NCI-H146 treated with DMSO at 0.1 percent for 48 hours (cell line): Measurements from ENCODE around the gene KIF24.
A peak's percentile ranks its signal among the peaks of the same experiment; 100 is the strongest.
"Not testable (repeated sequence)": the region's sequence is repeated elsewhere in the genome, so short reads cannot be mapped to it uniquely, and the experiment has no call there.

Experiments
- DNase-seq: peaks from one replicate; lab custom pipeline; 2025; ENCODE audit not compliant: unreplicated experiment; lab: John Stamatoyannopoulos, UW

The KIF24 gene

DNA sequence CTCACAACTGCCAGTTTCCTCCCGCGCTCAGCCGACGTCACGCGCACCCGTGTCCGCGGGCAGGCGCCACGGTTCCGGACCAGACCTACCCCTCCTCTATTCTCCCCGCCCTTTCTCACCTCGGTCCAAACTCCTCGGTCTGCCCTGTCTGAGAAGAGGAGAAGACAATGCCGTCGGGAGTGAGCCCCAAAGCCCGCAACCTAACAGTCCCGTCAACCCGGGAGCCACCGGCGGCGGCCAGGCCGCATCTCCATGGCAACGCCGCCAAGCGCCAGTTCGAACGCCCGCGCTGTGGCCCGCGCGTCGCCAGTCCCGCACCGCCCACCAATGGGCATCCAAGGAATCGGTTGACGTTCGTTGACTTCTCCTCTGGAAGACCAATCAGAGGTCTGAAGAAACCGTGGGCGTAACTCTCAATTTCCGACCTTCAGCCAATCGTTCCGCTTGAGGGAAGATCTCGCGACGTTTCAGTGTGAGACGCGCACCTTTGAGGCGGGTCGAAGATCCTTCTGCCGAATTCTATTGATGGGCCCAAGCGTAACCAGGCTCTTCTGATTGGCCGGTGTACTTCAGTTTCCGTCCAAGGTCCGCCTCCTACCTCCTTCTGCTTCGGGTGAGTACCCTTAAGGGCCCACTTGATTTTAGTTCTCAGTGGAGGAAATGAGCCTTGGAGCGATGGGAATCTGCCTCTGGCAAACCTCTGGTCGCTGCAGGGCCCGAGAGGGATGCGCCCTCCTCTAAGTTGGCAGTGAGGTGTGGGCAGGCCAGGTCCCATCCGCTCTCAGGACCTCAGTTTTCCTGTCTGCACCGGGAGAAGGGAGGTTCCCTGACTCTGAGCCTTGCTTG is at the start of gene KIF24, which contains the start of gene NUDT2:
Gene KIF24 (minus strand): TSS at position 282 of the 846 bp plus-strand sequence. CDS start 17,922 bp downstream, outside the sequence.
Gene NUDT2 (plus strand): TSS at position 583 of the 846 bp plus-strand sequence. CDS start 9,471 bp downstream, outside the sequence.
- peak; percentile 100 for DNase-seq

DNA sequence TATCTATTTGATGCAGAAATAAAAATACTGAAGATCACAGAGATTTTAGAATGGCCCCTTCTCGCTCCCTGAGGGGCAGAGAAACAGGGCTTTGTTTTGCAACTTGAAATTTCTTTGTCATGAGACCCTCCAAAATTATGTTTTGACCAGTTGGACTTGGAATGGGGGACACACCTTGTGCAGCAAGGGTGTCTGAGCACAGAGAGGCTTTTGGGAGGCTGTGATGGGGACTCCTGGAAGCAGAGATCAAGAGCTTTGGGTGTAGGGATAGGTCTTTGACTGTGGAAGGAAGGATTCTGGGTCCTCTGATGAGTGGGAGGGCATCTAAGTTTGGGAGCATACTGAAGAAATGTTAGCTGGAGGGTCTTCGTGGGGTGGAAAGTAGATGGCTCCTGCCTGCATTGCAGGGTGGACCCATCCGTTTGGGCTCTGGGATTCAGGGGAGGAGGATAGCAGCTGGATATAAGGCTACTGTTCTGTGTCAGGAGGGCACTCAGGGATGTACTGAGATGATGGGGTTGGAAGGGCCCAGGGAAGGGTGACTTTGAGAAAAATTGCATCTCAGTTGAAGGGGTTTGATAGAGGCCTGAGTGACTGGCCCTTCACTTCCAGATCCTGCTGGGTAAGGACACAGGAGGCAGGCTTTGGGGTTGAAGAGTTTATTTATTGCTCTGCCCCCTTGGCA is 49.5 kb upstream of the KIF24 start:
- DNase-seq, result no peak

- DNase-seq, result no peak
These were observed 48.3 kb upstream of the KIF24 start for GRCh38 chr9:34377404-34377746.

DNA sequence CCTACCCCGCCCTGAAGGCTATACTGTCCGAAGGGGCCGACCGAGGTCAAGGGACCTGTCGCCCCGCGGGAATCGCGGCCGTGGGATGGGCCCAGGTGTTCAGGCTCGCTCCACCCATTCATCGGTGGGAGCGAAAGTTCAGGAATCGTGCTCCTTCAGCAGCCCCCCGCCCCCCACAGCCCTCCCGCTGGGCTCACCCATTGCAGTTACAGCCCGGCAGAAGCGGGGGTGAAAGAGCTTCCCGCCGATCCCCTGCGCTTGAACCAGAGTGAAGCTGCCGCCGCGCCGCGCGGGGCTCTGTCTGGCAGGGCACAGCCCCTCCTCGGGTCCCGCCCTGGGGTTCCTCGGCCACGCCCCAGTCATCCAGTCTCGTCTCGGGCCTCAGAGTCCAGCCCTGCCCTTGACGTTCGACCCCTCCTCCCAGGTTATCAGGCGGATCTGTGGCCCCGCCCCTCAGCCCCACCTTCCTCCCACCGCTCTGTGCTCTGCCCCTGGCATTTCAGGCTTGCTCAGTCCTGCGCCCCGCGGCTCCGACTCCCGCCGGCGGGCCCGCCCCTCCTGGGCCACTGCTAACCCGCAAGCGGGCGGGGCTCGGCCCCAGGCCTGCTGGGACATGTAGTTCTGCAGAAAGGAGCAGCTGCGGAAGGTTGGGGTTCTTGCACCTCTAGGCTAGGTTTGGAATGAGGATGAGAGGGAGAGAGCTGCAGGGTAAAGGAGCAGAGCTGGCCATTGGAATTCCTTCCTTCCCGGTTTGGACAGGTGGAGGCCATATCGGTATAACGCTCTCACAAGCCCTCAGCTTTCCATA is 47.7 kb upstream of the KIF24 start, which contains the start of gene MYORG:
Gene MYORG (minus strand): TSS at position 303 of the 808 bp plus-strand sequence. CDS start 3,955 bp downstream, outside the sequence.
- DNase-seq, result peak; percentile 99

- DNase-seq, result peak; percentile 50
These were observed 47.0 kb upstream of the KIF24 start for GRCh38 chr9:34375901-34376595.

- DNase-seq, result no peak
These were observed 46.0 kb upstream of the KIF24 start for GRCh38 chr9:34374905-34375552.

DNA sequence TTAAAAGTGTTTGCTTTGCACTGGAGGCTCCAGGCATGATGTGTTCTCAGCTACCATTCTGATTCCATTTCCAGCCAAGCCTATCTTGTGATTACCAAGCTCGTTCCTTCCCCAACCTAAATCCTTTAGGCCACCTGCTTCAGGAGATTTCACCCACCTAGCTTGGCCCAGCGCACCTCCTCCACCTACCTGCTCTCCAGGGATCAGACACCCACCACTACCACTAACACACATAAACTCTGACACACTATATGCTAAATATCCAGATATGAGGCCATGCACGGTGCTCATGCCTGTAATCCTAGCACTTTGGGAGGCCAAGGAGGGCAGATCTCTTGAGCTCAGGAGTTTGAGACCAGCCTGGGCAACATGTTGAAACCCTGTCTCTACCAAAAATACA is 45.3 kb upstream of the KIF24 start:
- DNase-seq, result no peak

GRCh38 chr9:34373749-34374148 is 44.7 kb upstream of the KIF24 start:
- DNase-seq, result no peak

DNA sequence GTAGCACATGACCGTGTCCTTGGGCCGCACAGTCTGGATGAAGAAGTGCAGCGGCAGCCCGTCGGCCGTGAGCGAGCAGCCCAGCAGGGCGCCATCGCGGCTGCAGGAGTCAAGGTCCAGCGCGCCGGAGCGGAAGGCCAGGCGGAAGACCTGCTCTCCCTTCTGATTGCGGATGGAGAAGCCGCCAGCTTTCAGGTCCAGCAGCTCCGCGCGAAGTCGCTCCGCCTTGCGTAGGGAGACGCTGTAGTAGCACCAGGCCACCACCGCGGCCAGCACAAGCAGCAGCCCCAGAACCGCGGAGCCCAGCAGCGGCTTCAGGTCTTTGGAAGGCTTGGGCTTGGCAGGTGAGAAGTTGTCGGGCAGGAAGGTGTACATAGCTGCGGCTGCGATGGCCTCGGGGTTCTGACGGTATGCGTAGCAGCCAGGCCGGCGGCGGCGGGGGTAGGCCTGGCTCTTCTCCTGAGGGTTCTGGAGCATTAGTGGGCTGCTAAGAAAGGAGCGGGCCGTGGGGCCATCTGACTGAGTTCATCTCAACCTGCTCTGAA is 43.5 kb upstream of the KIF24 start:
- DNase-seq, result no peak

GRCh38 chr9:34371886-34372466 is 42.9 kb upstream of the KIF24 start:
- no peak for DNase-seq

- DNase-seq, result no peak
These were observed 42.2 kb upstream of the KIF24 start for GRCh38 chr9:34370970-34371880.

DNA sequence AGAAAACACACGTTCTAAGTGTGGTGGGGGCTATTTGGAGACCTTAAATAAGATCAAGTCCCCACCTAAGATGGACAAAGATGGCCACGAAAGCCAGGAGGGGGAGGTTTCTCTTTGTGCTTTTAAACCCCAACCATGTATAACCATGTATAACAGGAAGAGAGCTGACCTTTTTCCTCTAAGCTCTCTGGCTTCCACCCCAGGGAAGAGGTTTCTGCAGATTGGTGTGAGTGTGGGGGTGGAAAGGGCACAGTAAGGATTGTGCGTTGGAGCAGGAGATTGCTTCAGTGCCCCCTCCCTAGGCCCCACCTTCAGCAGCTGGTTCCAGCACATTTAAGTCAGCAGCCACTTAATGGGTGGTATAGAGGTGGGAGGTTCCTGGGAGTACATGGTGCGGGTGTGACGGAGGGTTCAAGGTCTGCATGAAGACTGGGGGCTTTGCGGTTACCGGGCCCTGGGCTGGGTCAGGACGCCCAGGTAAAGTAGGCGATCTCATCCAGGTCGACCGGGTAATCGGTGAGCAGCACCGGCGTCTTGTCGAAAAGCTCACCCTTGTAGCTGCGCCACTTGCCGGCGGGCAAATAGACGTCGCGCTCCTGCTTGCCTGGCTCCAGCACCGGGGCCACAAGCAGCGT is 41.4 kb upstream of the KIF24 start:
- DNase-seq, result no peak

DNA sequence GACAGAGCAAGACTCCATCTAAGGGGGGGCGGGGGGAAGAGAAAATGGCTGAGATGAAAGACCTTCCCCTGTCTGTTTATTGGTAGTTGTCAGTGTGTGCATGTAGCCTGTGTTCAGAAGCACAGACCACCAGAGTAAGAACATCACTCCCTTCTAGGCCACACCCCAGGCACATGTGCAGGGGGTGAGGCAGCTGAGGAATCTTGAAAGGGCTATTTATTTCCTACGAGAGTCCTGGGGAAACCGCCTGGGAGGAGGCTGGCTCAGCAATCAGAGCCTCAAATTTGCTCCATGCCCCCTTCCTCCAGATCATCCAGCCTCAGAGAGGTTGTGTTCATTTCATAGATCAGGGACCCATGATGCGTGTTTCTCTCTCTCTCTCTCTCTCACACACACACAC is 40.6 kb upstream of the KIF24 start:
- no peak for DNase-seq

DNA sequence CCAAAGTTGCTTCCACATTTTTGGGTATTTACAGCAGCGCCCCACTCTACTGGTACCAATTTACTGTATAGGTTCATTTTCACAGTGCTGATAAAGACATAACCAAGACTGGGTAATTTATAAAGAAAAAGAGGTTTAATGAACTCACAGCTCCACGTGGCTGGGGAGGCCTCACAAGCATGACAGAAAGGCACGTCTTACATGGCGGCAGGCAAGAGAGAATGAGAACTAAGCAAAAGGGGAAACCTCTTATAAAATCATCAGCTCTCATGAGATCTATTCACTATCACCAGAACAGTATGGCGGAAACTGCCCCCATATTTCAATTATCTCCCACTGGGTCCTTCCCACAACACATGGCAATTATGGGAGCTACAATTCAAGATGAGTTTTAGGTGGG is 39.7 kb upstream of the KIF24 start:
- DNase-seq, result not testable (repeated sequence)

DNA sequence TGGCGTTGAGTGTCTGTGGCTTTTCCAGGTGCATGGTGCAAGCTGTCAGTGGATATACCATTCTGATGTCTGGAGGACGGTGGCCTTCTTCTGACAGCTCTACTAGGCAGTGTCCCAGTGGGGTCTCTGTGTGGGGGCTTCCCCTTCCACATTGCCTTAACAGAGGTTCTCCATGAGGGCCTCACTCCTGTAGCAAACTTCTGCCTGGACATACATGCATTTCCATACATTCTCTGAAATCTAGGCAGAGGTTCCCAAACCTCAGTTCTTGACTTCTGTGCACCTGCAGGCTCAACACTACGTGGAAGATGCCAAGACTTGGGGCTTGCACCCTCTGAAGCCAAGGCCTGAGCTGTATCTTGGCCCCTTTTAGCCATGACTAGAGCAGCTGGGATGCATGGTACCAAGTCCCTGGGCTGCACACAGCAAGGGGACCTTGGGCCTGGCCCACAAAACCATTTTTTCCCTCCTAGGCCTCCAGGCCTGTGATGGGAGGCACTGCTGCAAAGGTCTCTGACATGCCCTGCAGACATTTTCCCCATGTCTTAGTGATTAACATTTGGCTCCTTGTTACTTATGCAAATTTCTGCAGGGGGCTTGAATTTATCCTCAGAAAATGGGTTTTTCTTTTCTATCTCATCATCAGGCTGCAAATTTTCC is 38.8 kb upstream of the KIF24 start:
- not testable (repeated sequence) for DNase-seq

DNA sequence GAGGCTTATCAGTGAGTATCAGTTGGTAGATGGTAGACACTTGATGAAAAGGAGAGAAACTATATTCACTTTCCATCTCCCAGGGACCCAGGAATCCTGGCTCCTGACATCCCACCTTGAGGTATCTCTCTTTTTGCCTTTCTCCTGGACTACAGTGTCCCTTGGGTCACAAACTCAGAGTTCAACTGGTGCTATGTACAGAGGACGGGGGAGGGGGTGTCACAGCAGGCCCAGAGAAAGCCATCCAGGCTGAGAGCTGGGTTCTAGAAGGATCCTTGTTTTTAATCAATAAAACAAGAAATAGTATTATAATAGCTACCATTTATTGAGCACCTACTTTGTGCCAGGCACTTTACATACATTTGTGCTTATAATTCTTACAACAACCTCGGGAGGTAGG is 37.3 kb upstream of the KIF24 start:
- DNase-seq, result no peak

DNA sequence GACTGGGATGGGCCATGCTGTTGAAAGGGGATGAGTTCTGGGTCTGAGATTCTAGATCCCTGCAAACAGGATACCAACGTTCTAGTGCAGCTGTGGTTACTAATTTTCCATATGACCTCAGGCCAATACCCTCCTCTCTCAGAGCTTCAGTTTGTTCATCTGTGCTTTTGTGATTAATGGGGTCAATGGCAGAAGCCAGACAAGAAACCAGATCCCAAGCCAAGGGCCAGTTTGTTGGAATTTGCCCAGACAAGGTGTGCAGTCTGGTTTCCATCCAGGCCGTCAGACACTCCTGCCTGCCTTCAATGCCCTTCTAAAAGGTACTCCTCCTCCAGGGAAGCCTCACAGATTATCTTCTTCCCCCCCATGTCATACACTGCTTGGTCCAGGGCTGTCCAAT is 36.2 kb upstream of the KIF24 start:
- DNase-seq, result no peak
